H1 (cell line): ENCODE measurements around the gene KCNN1. TPM values are rescaled to one million over a fixed set of nuclear protein-coding genes. Genes with fewer than 3 reads are reported as not detected.

Experiments
- CTCF ChIA-PET: fragments of 300-600 bp; sonication (Branson Sonifier 250); formaldehyde crosslinking; loops from one replicate; lab custom pipeline; 2021; ENCODE audit not compliant: partially characterized antibody; lab: Charles Lee
- POLR2A ChIA-PET: fragments of 300-600 bp; sonication (Branson Sonifier 250); formaldehyde crosslinking; loops from one replicate; lab custom pipeline; 2021; ENCODE audit warnings: inconsistent platforms; ENCODE audit not compliant: partially characterized antibody; lab: Charles Lee
- DNase-seq, 2 experiments: peaks; one replicate each; pipeline versions ENCODE4 v3.0.0 to v3.0.0-alpha.2; 2010 to 2022; ENCODE audit warnings: low spot score in 2 of 2, low read depth in 1 of 2, mixed read lengths in 1 of 2
- FAIRE-seq: peaks from 2 replicates; lab custom pipeline; 2011; peaks lifted over from hg19 to GRCh38; lab: Jason Lieb, UNC
- H2AFZ ChIP-seq: 2 replicates; pipeline ENCODE4 v1.8.1; 2012; ENCODE audit warnings: low read length, inconsistent platforms
- H2AK5ac ChIP-seq: 2 replicates; pipeline ENCODE4 v1.6.1; 2013; ENCODE audit warnings: low read depth, low read length
- H2BK120ac ChIP-seq: replicated peaks from 2 replicates; pipeline ENCODE3; 2013; ENCODE audit warnings: low read depth, low read length, inconsistent platforms
- H2BK12ac ChIP-seq: 2 replicates; pipeline ENCODE4 v1.6.1; 2013; ENCODE audit warnings: low read depth, low read length
- H2BK15ac ChIP-seq: 2 replicates; pipeline ENCODE4 v1.6.1; 2013; ENCODE audit warnings: low read length
- H2BK20ac ChIP-seq: 2 replicates; pipeline ENCODE4 v1.6.1; 2013; ENCODE audit warnings: low read length
- H2BK5ac ChIP-seq: 2 replicates; pipeline ENCODE4 v1.6.1; 2013; ENCODE audit warnings: low read depth, low read length
- H3K14ac ChIP-seq: 2 replicates; pipeline ENCODE4 v1.6.1; 2013; ENCODE audit warnings: inconsistent platforms; ENCODE audit not compliant: insufficient read length
- H3K18ac ChIP-seq: 2 replicates; pipeline ENCODE4 v1.6.1; 2013; ENCODE audit warnings: low read length; ENCODE audit errors: extremely low read depth
- H3K23ac ChIP-seq: 2 replicates; pipeline ENCODE4 v1.6.1; 2013; ENCODE audit warnings: inconsistent platforms; ENCODE audit not compliant: insufficient read length
- H3K23me2 ChIP-seq: 2 replicates; pipeline ENCODE4 v1.6.1; 2013; ENCODE audit warnings: low read depth, low read length
- H3K27ac ChIP-seq: 2 replicates; pipeline ENCODE4 v1.6.1; 2011; ENCODE audit warnings: low read depth, low read length, inconsistent platforms
- H3K27me3 ChIP-seq, 4 experiments: replicated peaks in 1 of 4; 1 replicate in 1 of 4; 2 replicates in 3 of 4; pipeline versions ENCODE4 v1.6.1 to v1.8.1; 2011 to 2013; ENCODE audit warnings: low read length in 3 of 4, mild to moderate bottlenecking in 3 of 4, inconsistent platforms in 2 of 4, mixed read lengths in 2 of 4, moderate library complexity in 1 of 4; ENCODE audit not compliant: control insufficient read depth in 3 of 4, insufficient read depth in 3 of 4; ENCODE audit errors: extremely low read depth in 1 of 4
- H3K36me3 ChIP-seq, 4 experiments: 2 replicates each; pipeline versions ENCODE4 v1.6.1 to v1.8.1; 2011 to 2013; ENCODE audit warnings: mild to moderate bottlenecking in 4 of 4, low read length in 3 of 4, moderate library complexity in 2 of 4, control low read depth in 1 of 4, inconsistent platforms in 1 of 4; ENCODE audit not compliant: insufficient read depth in 4 of 4, control insufficient read depth in 2 of 4
- H3K4ac ChIP-seq: replicated peaks from 2 replicates; pipeline ENCODE3; 2013; ENCODE audit warnings: low read length, low read depth, mixed read lengths, inconsistent platforms; ENCODE audit not compliant: insufficient read length
- H3K4me1 ChIP-seq, 4 experiments: replicated peaks in 1 of 4; 1 replicate in 1 of 4; 2 replicates in 3 of 4; pipeline versions ENCODE4 v1.6.1 to v1.8.1; 2011 to 2013; ENCODE audit warnings: low read length in 3 of 4, inconsistent platforms in 2 of 4, mixed read lengths in 1 of 4; ENCODE audit not compliant: insufficient read depth in 4 of 4, control insufficient read depth in 3 of 4
- H3K4me2 ChIP-seq, 2 experiments: 2 replicates each; pipeline versions ENCODE4 v1.6.1 to v1.8.1; 2011 to 2013; ENCODE audit warnings: low read depth in 2 of 2, low read length in 2 of 2, control low read depth in 1 of 2, inconsistent platforms in 1 of 2, mild to moderate bottlenecking in 1 of 2; ENCODE audit not compliant: insufficient read depth in 1 of 2
- H3K4me3 ChIP-seq, 4 experiments: fragments of 200-600, 300-600 bp in 1 of 4; sonication (generic), shearing (Covaris generic), sonication (Bioruptor Twin) in 1 of 4; 2 replicates each; pipeline versions ENCODE4 v1.5.1 to v1.8.1; 2011 to 2016; ENCODE audit warnings: low read length in 4 of 4, low read depth in 3 of 4, control low read depth in 2 of 4, inconsistent platforms in 2 of 4, mild to moderate bottlenecking in 2 of 4, mixed read lengths in 1 of 4, moderate library complexity in 1 of 4; ENCODE audit not compliant: insufficient read depth in 2 of 4; ENCODE audit errors: extremely low read depth in 1 of 4
- H3K56ac ChIP-seq: replicated peaks from 2 replicates; pipeline ENCODE3; 2013; ENCODE audit warnings: low read depth, mild to moderate bottlenecking, mixed read lengths, low read length, inconsistent platforms; ENCODE audit not compliant: insufficient read length
- H3K79me1 ChIP-seq: 2 replicates; pipeline ENCODE4 v1.6.1; 2013; ENCODE audit warnings: low read depth, low read length, control low read depth
- H3K79me2 ChIP-seq, 2 experiments: 2 replicates each; pipeline versions ENCODE4 v1.6.1 to v1.8.1; 2012 to 2013; ENCODE audit warnings: low read length in 2 of 2, mild to moderate bottlenecking in 2 of 2, inconsistent platforms in 1 of 2; ENCODE audit not compliant: insufficient read depth in 2 of 2, control insufficient read depth in 1 of 2
- H3K9ac ChIP-seq, 4 experiments: replicated peaks in 1 of 4; 1 replicate in 1 of 4; 2 replicates in 3 of 4; pipeline versions ENCODE4 v1.6.1 to v1.8.1; 2011 to 2013; ENCODE audit warnings: low read depth in 3 of 4, low read length in 3 of 4, control low read depth in 2 of 4, mild to moderate bottlenecking in 2 of 4, moderate library complexity in 2 of 4, inconsistent platforms in 1 of 4; ENCODE audit errors: extremely low read depth in 1 of 4
- H3K9me3 ChIP-seq, 2 experiments: 2 replicates each; pipeline versions ENCODE4 v1.6.1 to v1.8.1; 2012 to 2013; ENCODE audit warnings: mild to moderate bottlenecking in 2 of 2, moderate library complexity in 2 of 2, control low read depth in 1 of 2, inconsistent platforms in 1 of 2, low read depth in 1 of 2, low read length in 1 of 2, mixed read lengths in 1 of 2; ENCODE audit not compliant: insufficient read depth in 2 of 2
- H4K20me1 ChIP-seq, 2 experiments: replicated peaks in 1 of 2; 2 replicates each; pipeline versions ENCODE3 to v1.8.1; 2011 to 2013; ENCODE audit warnings: inconsistent platforms in 2 of 2, low read length in 2 of 2, mild to moderate bottlenecking in 1 of 2; ENCODE audit not compliant: insufficient read depth in 2 of 2, control insufficient read depth in 1 of 2
- H4K5ac ChIP-seq: 2 replicates; pipeline ENCODE4 v1.6.1; 2013; ENCODE audit warnings: low read length, low read depth, mixed read lengths, inconsistent platforms; ENCODE audit not compliant: insufficient read length
- H4K8ac ChIP-seq: 2 replicates; pipeline ENCODE4 v1.8.0; 2013; ENCODE audit warnings: mild to moderate bottlenecking, moderate library complexity, low read length, inconsistent platforms; ENCODE audit not compliant: insufficient read depth; ENCODE audit errors: extremely low read depth
- H4K91ac ChIP-seq: replicated peaks from 2 replicates; pipeline ENCODE3; 2013; ENCODE audit warnings: low read length, mixed read lengths, inconsistent platforms; ENCODE audit not compliant: insufficient read length
- ATF2 ChIP-seq: IDR thresholded peaks from 2 replicates; pipeline ENCODE4 v1.6.1; 2012; ENCODE audit warnings: low read length, inconsistent platforms
- CEBPB ChIP-seq: IDR thresholded peaks from 2 replicates; pipeline ENCODE4 v1.6.1; 2012; ENCODE audit warnings: low read depth, low read length
- CHD2 ChIP-seq: IDR thresholded peaks from 2 replicates; pipeline ENCODE4 v1.6.1; 2012; ENCODE audit warnings: low read length, improper control_type of control experiment
- GABPA ChIP-seq: IDR thresholded peaks from 2 replicates; pipeline ENCODE4 v1.6.1; 2011; ENCODE audit warnings: mild to moderate bottlenecking, low read length, moderate library complexity, borderline replicate concordance; ENCODE audit not compliant: insufficient read depth
- KDM1A ChIP-seq: fragments of 200-600, 300-600 bp; sonication (generic); IDR thresholded peaks from 2 replicates; pipeline ENCODE4 v1.7.1; 2016; ENCODE audit warnings: mild to moderate bottlenecking, low read length, borderline replicate concordance
- NANOG ChIP-seq: IDR thresholded peaks from 2 replicates; pipeline ENCODE4 v1.6.1; 2011; ENCODE audit warnings: low read length, low read depth, mild to moderate bottlenecking, inconsistent platforms; ENCODE audit not compliant: insufficient read depth, poor library complexity, severe bottlenecking
- RNF2 ChIP-seq: fragments of 200-900, 300-1000 bp; sonication (generic); IDR thresholded peaks from 2 replicates; pipeline ENCODE4 v1.7.1; 2016; ENCODE audit warnings: borderline replicate concordance, low read depth, mild to moderate bottlenecking, antibody characterized with exemption, low read length; ENCODE audit not compliant: poor library complexity, severe bottlenecking; ENCODE audit errors: missing control alignments
- SRF ChIP-seq: IDR thresholded peaks from 2 replicates; pipeline ENCODE4 v1.6.1; 2011; ENCODE audit warnings: mild to moderate bottlenecking, low read depth, low read length, moderate library complexity
- USF2 ChIP-seq: IDR thresholded peaks from 2 replicates; pipeline ENCODE4 v1.6.1; 2011; ENCODE audit warnings: low read length, improper control_type of control experiment
- WGBS, 2 experiments: shearing (Covaris generic) in 1 of 2; methylation state at CpG; one replicate each; pipeline versions ENCODE4 v1.1.6 to v1.1.7; 2013 to 2015; ENCODE audit warnings: low lambda C conversion rate in 2 of 2, mixed read lengths in 2 of 2, inconsistent platforms in 1 of 2, low coverage in 1 of 2, missing lambda C conversion rate in 1 of 2; ENCODE audit not compliant: insufficient replicate concordance in 2 of 2, insufficient coverage in 1 of 2, insufficient read length in 1 of 2; ENCODE audit errors: extremely low coverage in 1 of 2, missing lambda C conversion rate in 1 of 2; 5-methylcytosine and 5-hydroxymethylcytosine counted together
- polyA plus RNA-seq, 7 experiments: library from polyadenylated mRNA; depleted of rRNA in 3 of 7; stranded (reverse) in 5 of 7; unstranded in 2 of 7; fragments of >200 nt in 5 of 7; fragments of 200-250 nt in 2 of 7; gene quantifications; 1 replicate in 5 of 7; 2 replicates in 1 of 7; 4 replicates in 1 of 7; pipeline versions ENCODE4 v1.2.1 to v1.2.3, GENCODE V29; 2011 to 2013; ENCODE audit warnings: missing spikeins in 2 of 7, mixed read lengths in 2 of 7
- total RNA-seq: library from RNA; stranded (reverse); fragmentation: NEBNext Ultra II Directional; extraction: Animal tissue kit (Norgen Biotek cat#: 25700); gene quantifications from 2 replicates; pipeline ENCODE4 v1.2.1, GENCODE V29; 2021

The KCNN1 gene
- total and polyA plus RNA-seq, 2 of the 8 experiments (the other 6 are each of a cell fraction or from before 2014, with no cell fraction given): 11.0 to 12.5 TPM

GRCh38 chr19:17966129-17966483, 801 bp upstream of the KCNN1 start:
- H2AFZ ChIP-seq: no peak overlapping the region
- no peak overlapping the region for H3K4ac ChIP-seq
- H3K18ac ChIP-seq: no peak overlapping the region
- H3K14ac ChIP-seq: no peak overlapping the region
- H2BK20ac ChIP-seq: 0 out of 2 replicates have a peak overlapping the region, but pooled peaks have one; percentile 32
- no peak overlapping the region for H4K5ac ChIP-seq
- CTCF ChIA-PET: interaction anchor here (1.3 to 4.0 kb wide), 7 partner anchors 8 to 33 kb away, joined by 3 to 19 read pairs (median 8); partner anchors contain the start of gene CCDC124
- no peaks in the 10 kb centered on the region for H3K36me3 ChIP-seq
- peak overlapping the region; percentile 60; the same call in 1 of the 2 replicates for H2BK12ac ChIP-seq
- peaks cover 0 to 9% (median 3%) of the 10 kb centered on the region in 4 experiments; a peak in 3 of 7 replicates for H3K27me3 ChIP-seq
- H4K20me1 ChIP-seq: peaks cover 0 to 2% of the 10 kb centered on the region in 2 experiments
- H3K79me1 ChIP-seq: no peaks in the 10 kb centered on the region
- H4K8ac ChIP-seq: no peak overlapping the region; the same call in 1 of the 2 replicates
- no peak for DNase-seq
- H3K4me3 ChIP-seq: no peak overlapping the region; a peak in 1 of 8 replicates
- H2BK120ac ChIP-seq: no peak overlapping the region
- H2BK5ac ChIP-seq: no peak overlapping the region
- no peak overlapping the region for H2AK5ac ChIP-seq
- no peak for FAIRE-seq
- H2BK15ac ChIP-seq: 0 out of 2 replicates have a peak overlapping the region, but pooled peaks have one; percentile 29
- H3K4me2 ChIP-seq: peak overlapping the region in 1 of 2 experiments; percentile 89; a peak in 3 of 4 replicates
- peaks cover 3% of the 10 kb centered on the region for H3K23me2 ChIP-seq
- H3K4me1 ChIP-seq: peaks cover 4 to 18% (median 11%) of the 10 kb centered on the region in 4 experiments
- H4K91ac ChIP-seq: no peak overlapping the region
- H3K9me3 ChIP-seq: no peaks in the 10 kb centered on the region
- 83% methylated on average over 1 of the region's 2 CpGs; no CpG with 5 or more reads in 1 of the 2 experiments for WGBS, 2 experiments
- no peak overlapping the region for H3K56ac ChIP-seq
- no peak overlapping the region for H3K23ac ChIP-seq
- H3K27ac ChIP-seq: no peak overlapping the region
- POLR2A ChIA-PET: interaction anchor here (0.5 to 6.8 kb wide), 11 partner anchors 8 to 1417 kb away, joined by 3 to 23 read pairs (median 3); partner anchors contain the start of genes CCDC124 and RPL18A
- H3K79me2 ChIP-seq: no peaks in the 10 kb centered on the region
- no peak overlapping the region for H3K9ac ChIP-seq
- no peak for TF ChIP-seq RNF2
- TF ChIP-seq USF2: no peak
- no peak for TF ChIP-seq CHD2
- TF ChIP-seq CEBPB: no peak
- TF ChIP-seq GABPA: no peak
- TF ChIP-seq SRF: no peak
- TF ChIP-seq ATF2: no peak
- no peak for TF ChIP-seq KDM1A
- no peak for TF ChIP-seq NANOG
